Duodenal mucosa (tissue), 2 donors: ENCODE measurements around the gene RARRES2.

Experiments used
- H3K27ac ChIP-seq: one replicate; pipeline ENCODE4 v1.7.0; 2013; ENCODE audit warnings: low read depth, low read length
- H3K27me3 ChIP-seq, 2 donors: one replicate each; pipeline ENCODE4 v1.7.0; 2013; ENCODE audit warnings: low read length in 2 of 2, control low read depth in 1 of 2; ENCODE audit not compliant: insufficient read depth in 2 of 2, control insufficient read depth in 1 of 2
- H3K36me3 ChIP-seq, 2 donors: one replicate each; pipeline ENCODE4 v1.7.0; 2013; ENCODE audit warnings: low read length in 2 of 2, control low read depth in 1 of 2; ENCODE audit not compliant: insufficient read depth in 2 of 2, control insufficient read depth in 1 of 2
- H3K4me1 ChIP-seq, 2 donors: one replicate each; pipeline ENCODE4 v1.7.0; 2013; ENCODE audit warnings: low read length in 2 of 2, control low read depth in 1 of 2; ENCODE audit not compliant: insufficient read depth in 2 of 2, control insufficient read depth in 1 of 2
- H3K4me3 ChIP-seq, 2 donors: one replicate each; pipeline ENCODE4 v1.7.0; 2013; ENCODE audit warnings: low read length in 2 of 2, low read depth in 1 of 2
- H3K9ac ChIP-seq, 2 donors: one replicate each; pipeline ENCODE4 v1.7.0; 2013; ENCODE audit warnings: low read length in 2 of 2, low read depth in 1 of 2
- H3K9me3 ChIP-seq, 2 donors: one replicate each; pipeline ENCODE4 v1.7.0; 2013; ENCODE audit warnings: low read length in 2 of 2, control low read depth in 1 of 2; ENCODE audit not compliant: control insufficient read depth in 1 of 2

Gene RARRES2

DNA sequence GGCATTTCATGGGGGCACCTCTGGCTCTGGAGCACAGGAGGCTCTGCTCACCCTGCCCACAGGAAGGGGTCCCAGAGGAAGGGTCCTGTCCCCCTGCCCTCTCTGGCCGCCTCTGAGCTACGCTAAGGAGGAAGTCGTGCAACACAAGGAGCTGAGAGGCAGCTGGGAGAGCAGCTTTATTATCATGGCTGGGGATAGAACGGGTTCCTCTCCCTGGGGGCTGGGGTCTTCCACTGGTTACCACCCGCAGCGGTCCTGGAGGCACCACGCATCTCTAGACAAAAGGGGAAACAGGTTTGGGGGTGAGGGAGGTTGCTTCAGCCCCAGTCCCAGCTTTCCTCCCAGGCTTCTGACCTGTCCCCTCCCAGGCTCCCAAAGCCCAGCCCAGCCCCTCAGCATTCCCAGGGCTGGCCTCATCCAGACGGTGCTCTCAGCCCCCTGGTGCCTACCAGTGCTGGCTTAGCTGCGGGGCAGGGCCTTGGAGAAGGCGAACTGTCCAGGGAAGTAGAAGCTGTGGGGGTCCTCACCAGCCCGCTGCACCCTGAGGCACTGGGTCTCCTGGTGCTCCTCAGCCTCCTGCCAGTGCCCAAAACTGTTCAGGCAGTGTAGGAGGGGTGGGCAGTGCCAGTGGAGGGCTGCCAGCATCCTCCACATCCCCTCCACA, 3.1 kb downstream of the RARRES2 start:
- H3K4me3 ChIP-seq: no peak overlapping the region
- peaks cover 18 to 22% of the 10 kb centered on the region in 2 donors for H3K4me1 ChIP-seq
- H3K9ac ChIP-seq: no peak overlapping the region
- peaks cover 0 to 5% of the 10 kb centered on the region in 2 donors for H3K36me3 ChIP-seq
- H3K27me3 ChIP-seq: peaks cover 5% of the 10 kb centered on the region in 2 donors
- no peaks in the 10 kb centered on the region for H3K9me3 ChIP-seq
- no peak overlapping the region for H3K27ac ChIP-seq

GRCh38 chr7:150337659-150338081, 3.8 kb downstream of the RARRES2 start:
- Histone ChIP-seq H3K4me3 (no peak overlapping the region), H3K9ac (no peak overlapping the region), H3K36me3 (peaks cover 0 to 5% of the 10 kb centered on the region in 2 donors), H3K27ac (no peak overlapping the region), H3K27me3 (peaks cover 5% of the 10 kb centered on the region in 2 donors), H3K9me3 (no peaks in the 10 kb centered on the region), H3K4me1 (peaks cover 18 to 22% of the 10 kb centered on the region in 2 donors)

DNA sequence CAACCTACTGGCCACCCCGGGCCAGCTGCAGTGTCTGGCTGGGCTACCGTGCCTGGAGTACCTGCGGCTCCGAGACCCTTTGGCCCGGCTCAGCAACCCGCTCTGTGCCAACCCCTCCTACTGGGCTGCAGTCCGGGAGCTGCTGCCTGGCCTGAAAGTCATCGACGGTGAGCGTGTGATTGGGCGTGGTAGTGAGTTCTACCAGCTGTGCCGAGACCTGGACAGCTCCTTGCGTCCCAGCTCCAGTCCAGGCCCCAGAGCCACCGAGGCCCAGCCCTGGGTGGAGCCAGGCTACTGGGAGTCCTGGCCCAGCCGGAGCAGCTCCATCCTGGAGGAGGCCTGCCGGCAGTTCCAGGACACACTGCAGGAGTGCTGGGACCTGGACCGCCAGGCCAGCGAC, 4.2 kb downstream of the RARRES2 start:
- Histone ChIP-seq H3K27me3 (peaks cover 5% of the 10 kb centered on the region in 2 donors), H3K4me3 (no peak overlapping the region), H3K4me1 (peaks cover 18 to 22% of the 10 kb centered on the region in 2 donors), H3K36me3 (peaks cover 0 to 5% of the 10 kb centered on the region in 2 donors), H3K9ac (no peak overlapping the region), H3K27ac (no peak overlapping the region), H3K9me3 (no peaks in the 10 kb centered on the region)

GRCh38 chr7:150336746-150337145, 4.7 kb downstream of the RARRES2 start:
- H3K27me3 ChIP-seq: peaks cover 5% of the 10 kb centered on the region in 2 donors
- H3K27ac ChIP-seq: no peak overlapping the region
- H3K4me3 ChIP-seq: no peak overlapping the region
- H3K4me1 ChIP-seq: peaks cover 18 to 22% of the 10 kb centered on the region in 2 donors
- no peak overlapping the region for H3K9ac ChIP-seq
- no peaks in the 10 kb centered on the region for H3K9me3 ChIP-seq
- peaks cover 0 to 5% of the 10 kb centered on the region in 2 donors for H3K36me3 ChIP-seq

- H3K27ac ChIP-seq: no peak overlapping the region
- H3K9ac ChIP-seq: no peak overlapping the region
- H3K9me3 ChIP-seq: no peaks in the 10 kb centered on the region
- peaks cover 0 to 5% of the 10 kb centered on the region in 2 donors for H3K27me3 ChIP-seq
- peaks cover 18 to 22% of the 10 kb centered on the region in 2 donors for H3K4me1 ChIP-seq
- no peak overlapping the region for H3K4me3 ChIP-seq
- H3K36me3 ChIP-seq: peaks cover 0 to 5% of the 10 kb centered on the region in 2 donors
These were observed 5.7 kb downstream of the RARRES2 start for GRCh38 chr7:150335774-150336112.

- no peak overlapping the region for H3K27ac ChIP-seq
- no peak overlapping the region for H3K4me3 ChIP-seq
- H3K4me1 ChIP-seq: peaks cover 16 to 20% of the 10 kb centered on the region in 2 donors
- H3K36me3 ChIP-seq: peaks cover under 1 to 5% of the 10 kb centered on the region in 2 donors
- no peak overlapping the region for H3K9ac ChIP-seq
- no peaks in the 10 kb centered on the region for H3K9me3 ChIP-seq
- peaks cover 0 to 5% of the 10 kb centered on the region in 2 donors for H3K27me3 ChIP-seq
These were observed 6.2 kb downstream of the RARRES2 start for GRCh38 chr7:150335108-150335773.

- Histone ChIP-seq H3K27me3 (no peaks in the 10 kb centered on the region), H3K27ac (no peak overlapping the region), H3K4me1 (peaks cover 5 to 10% of the 10 kb centered on the region in 2 donors), H3K9me3 (no peaks in the 10 kb centered on the region), H3K9ac (no peak overlapping the region), H3K36me3 (peaks cover 5 to 12% of the 10 kb centered on the region in 2 donors), H3K4me3 (no peak overlapping the region)
These were observed 7.3 kb downstream of the RARRES2 start for GRCh38 chr7:150334108-150334507.

- Histone ChIP-seq H3K4me3 (no peak overlapping the region), H3K4me1 (peaks cover 5 to 10% of the 10 kb centered on the region in 2 donors), H3K36me3 (peaks cover 9 to 16% of the 10 kb centered on the region in 2 donors), H3K9me3 (no peaks in the 10 kb centered on the region), H3K27ac (no peak overlapping the region), H3K27me3 (no peaks in the 10 kb centered on the region), H3K9ac (no peak overlapping the region)
These were observed 7.8 kb downstream of the RARRES2 start for GRCh38 chr7:150333659-150334058.

- H3K9me3 ChIP-seq: no peaks in the 10 kb centered on the region
- peaks cover 5 to 10% of the 10 kb centered on the region in 2 donors for H3K4me1 ChIP-seq
- H3K27me3 ChIP-seq: no peaks in the 10 kb centered on the region
- no peak overlapping the region for H3K4me3 ChIP-seq
- no peak overlapping the region for H3K27ac ChIP-seq
- no peak overlapping the region for H3K9ac ChIP-seq
- peaks cover 12 to 22% of the 10 kb centered on the region in 2 donors for H3K36me3 ChIP-seq
These were observed 8.4 kb downstream of the RARRES2 start for GRCh38 chr7:150332852-150333635.
